GM21825 (cell line): ENCODE data around the gene IGIP.

Source experiments
- ATAC-seq: cut with Tn5 transposase; IDR thresholded peaks from one replicate; pipeline ENCODE4 v1.9.1; 2021; ENCODE audit warnings: mild to moderate bottlenecking, moderate library complexity; ENCODE audit not compliant: unreplicated experiment

The IGIP gene

DNA sequence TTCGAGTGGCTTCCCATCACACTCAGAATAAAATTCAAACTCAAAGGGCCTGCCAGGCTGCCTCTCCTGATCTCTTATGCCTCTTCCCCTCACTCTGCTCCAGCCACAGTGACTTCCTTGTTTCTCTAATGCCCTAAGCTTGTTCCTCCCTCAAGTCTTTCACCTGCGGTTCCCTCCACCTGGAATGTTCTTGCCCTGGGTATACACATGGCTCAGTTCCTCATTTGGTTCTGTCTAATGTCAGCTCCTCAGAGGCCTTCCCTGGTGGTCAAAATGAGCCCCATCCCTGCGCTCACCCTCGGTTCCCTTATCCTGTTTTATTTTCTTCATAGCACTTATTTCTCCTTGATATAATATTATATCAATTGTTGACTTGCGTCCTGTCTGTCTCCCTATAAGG lies 36.5 kb downstream of the IGIP start:
- no peak for ATAC-seq

DNA sequence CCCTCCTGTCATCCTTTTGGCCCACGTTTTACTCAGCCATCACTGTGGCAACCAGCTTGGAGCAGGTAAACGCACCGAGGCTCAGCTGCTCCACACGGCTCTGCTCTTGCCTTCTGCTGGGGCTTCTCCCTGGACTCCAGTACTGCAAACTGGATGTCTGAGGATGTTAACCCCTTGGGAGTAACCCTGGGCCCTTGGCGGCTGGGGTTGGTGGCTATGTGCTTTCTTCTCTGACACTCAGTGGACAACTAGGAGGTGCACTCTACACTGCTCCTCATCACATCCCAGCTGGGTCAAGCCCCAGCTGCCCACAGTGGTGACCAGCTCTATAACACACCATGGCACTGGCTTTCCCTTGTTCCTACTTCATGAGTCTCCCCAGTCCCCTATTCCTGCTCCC lies 37.0 kb downstream of the IGIP start:
- ATAC-seq, result no peak

DNA sequence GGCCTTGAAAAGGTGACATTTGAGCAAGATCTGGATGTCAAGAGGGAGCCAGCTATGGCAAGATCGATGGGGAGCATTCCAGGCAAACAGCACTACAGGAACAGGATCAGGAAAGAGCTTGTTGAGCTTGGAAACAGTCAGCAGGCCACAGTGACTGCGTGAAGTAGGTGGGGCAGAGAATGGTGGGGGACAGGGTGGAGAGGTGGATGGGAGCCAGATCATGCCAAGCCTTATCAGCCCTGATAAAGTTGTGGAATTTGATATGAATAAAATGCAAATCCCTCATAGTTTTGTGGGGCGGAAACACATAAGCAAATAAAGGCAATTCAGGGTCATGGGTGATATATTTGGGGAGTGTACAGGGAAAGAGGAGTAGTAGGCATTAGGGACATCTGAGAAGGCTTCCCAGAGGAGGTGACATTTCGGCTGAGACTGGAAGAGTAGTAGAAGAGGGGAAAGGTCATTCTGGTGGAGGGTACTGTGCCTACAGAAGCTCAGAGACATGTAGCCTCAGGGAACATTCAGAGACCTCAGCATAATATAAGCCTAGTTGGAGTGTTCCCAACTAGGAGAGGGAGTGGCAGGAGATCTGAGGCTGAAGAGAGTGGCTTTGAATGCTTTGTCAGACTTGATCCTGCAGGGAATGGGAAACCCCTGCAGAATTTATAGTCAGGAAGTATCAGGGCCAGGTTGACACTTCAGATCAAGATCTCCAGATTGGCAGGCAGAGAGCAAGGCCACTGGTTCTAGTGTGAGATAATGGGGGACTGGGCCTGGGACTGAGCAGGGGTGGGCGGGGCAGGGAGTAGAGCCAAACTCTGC lies 39.6 kb downstream of the IGIP start:
- no peak for ATAC-seq

DNA sequence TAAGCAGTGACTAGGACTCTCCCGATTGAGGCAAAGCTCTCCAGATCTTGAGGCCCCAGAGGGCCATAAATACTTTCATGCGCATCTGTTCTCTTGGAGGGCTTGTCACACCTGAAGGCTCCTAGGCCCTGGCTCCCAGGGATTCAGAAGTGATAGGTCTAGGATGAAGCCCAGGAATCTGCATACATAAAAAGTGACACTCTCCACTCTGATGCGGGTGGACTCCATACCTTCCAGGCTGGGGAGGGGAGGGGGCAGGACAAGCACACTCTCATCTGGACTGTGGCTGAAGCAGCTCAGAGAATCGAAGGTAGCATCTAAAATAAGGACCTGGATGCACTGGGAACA lies 40.2 kb downstream of the IGIP start:
- no peak for ATAC-seq

DNA sequence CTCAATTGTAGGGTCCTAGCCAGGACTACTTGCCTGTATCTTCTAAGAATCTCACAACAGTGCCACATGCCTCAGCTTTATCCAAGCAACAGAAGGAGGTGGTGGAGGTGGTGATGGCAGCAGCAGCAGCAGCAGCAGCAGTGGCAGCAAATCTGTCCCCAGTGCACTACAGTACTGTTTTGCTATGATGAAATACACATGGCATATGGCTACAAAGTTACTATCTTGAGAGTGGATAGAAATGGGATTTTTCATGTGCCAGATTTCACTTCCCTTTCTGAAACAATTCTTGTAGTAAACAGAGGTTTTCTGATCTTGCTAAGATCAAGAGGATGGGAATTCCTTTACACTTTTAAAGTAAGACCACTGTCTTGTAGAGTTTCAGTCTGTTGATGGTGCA lies 41.2 kb downstream of the IGIP start:
- ATAC-seq, result no peak

DNA sequence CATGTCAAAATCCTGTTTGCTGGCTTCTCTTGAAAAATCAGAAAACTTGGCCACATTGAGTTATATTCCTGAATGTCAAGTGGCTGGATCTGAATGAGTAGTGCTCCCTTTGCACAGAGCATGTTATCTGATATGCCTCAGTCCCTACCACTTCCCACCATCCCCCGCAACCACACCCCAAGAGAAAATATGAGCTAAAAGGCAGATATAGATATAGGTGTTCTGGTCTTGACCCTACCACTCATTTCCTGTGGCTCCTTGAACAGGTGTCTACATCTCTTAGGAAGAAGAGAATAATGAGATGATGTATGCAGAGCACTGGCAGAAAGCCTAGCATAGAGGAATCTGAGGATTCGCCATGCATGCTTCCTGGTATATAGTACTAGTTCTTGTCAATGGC lies 42.6 kb downstream of the IGIP start:
- no peak for ATAC-seq

DNA sequence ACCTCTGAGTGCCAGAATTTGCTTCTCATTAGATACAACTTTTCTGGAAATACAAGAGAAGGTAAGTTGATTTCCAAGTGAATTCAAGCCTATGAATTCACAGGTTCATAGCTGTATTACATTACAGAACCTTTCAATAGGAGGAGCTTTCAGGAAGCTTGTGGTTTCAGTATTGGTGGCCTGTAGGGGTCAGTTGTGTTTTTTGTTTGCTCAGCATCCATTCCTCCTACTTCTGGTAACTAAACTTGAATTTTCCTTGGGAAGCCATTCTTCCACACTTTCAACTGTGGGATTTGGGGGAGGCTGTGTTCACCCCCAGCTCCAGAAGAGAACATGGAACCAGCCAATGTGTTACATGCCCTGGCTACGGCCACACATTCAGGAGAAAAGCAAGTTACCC lies 43.7 kb downstream of the IGIP start:
- no peak for ATAC-seq

DNA sequence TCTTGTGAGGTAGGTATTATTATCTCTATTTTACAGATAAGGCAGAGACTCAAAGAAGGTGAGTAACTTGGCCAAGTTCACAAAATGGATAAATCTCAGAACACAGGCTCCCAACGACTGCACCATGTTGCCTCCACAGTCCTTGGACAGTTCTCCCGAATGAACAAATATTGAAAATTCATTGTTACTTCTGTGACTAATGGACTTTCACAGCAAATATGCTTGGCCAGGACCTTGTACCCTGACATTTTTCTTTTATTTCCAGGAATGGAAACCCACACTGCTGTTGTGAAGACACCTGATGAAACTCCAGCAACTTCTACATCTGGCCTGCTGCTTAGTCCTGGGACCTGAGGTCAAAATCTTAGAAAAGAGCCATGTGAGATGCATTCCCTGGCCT lies 46.7 kb downstream of the IGIP start:
- ATAC-seq, result no peak

DNA sequence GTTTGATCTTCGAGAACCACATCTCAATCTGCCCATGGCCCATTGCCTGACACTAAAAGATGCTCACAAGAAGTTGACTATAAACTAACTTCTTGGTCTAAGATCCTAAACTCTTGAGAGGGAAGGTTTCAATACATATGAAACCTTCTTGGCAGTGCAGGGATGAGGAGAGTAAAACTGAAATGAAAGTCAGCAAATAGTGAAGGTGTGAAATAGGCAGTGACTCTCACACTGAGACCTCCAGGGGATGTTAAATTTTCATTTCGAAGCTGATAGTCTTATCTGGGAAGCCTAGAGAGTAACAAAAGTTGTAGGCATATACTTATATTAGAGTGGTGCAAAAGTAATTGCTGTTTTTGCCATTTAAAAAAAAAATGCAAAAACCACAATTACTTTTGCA lies 48.3 kb downstream of the IGIP start:
- no peak for ATAC-seq

DNA sequence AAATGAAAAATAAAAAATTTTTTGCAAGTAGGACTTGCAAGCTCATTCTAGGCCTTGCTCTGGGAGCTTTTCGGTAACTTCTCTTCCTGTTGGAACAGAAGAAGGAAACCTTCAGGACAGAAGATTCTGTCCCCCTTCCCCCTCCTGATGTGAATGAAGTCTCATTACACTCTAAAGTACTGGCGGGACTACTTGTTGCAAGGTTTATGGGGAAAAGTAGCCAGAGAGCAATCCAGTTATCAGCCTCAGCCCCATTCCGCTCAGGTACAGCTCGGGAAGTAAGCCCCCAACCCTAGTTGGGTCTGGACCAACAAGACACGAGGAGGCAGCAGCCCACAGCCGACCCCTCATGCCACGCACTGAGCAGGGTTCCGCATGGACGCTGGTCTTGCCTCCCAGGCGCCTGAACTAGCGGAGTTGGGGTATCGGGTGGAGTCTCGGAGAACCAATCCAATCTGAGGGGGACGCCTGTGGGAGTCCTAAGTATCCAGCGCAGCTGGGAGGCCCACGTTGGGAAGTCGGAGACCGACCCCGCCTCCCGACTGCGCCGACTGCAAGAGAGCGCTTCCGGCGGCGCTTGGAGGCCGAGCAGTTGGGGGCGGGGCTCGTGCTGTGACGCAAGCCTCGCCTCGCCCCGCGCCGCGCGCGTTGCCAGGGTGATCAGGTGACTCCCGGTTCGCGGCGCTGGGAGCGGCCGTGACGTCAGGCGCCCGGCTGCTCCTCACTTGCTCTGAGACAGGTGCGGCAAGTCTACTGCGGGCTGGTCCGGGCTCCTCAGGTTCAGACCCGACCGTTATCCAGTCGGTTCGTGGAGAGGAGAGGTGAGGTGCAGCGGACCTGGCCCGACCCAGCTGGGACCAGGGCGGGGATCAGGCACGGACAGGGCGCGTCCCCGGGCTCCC lies 49.0 kb downstream of the IGIP start, which contains the start of gene CYSTM1:
TSS of gene CYSTM1 (plus strand) at position 724 of the 902 bp plus-strand sequence. CDS start 19,278 bp downstream, outside the sequence.
- ATAC-seq, result peak; percentile 90

DNA sequence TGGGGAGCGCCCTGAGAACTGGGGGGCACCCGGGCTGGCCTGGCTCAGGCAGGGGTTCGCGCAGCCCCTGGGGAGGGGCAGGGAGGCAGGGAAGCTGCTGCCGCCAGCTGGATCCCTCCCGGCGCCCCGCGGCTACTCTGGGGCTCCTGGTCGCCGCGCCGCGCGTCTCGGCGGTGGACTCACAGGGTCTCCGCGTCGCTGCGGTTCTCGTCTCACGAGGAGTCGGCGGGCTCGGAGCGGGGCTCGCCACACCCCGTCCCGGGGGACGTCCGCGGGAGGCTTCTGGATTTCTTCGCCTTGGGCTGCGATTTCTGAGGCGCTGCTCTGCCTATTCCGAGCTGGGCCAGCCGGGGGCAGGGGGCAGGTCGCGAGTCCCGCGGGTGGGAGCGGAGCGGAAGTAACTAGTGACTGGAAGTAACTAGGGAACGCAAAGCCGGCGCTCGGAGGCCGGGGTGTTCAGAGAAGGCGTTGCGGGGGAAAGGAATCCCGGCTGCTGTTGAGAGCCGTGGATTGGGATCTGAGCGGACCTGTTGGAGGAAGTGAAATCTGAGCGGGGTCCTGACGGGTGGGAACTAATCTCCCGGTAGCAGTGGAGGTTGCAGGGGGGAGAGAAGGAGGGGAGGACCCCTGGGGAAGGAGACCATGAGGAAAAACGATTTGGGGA lies 49.8 kb downstream of the IGIP start:
- ATAC-seq, result peak; percentile 46

DNA sequence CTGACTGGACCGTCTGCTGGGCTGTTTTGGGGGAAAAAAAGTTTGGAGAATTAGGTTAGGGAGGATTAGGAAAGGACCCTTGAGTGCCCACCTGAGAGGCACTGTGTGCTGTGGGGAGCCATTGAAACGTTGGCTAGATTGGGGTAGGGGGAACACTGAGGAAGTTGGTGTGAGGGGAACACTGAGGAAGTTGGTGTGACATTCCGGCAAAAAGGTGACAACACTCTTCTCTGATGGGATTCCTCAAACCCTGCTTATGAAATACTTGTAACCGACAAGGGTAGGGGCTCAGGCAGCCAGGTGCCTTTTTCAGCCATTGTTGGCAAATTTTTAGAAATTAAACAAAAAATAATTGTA lies 50.3 kb downstream of the IGIP start:
- no peak for ATAC-seq

DNA sequence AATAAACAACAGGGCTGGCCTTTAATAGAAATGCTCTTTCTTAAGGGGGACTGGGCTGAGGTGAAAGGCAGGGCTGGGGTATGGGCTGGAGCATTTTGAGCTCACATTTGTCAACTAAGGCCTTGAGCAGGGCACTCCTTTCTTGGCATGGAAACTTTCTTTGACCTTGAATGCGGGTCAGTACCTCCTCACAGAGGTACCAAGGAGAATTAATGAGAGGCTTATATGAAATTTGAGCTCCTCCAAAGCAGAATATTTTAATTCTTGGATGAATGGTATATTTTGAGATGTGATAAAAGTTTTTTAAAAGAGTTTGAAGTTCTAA lies 52.3 kb downstream of the IGIP start:
- ATAC-seq, result no peak

DNA sequence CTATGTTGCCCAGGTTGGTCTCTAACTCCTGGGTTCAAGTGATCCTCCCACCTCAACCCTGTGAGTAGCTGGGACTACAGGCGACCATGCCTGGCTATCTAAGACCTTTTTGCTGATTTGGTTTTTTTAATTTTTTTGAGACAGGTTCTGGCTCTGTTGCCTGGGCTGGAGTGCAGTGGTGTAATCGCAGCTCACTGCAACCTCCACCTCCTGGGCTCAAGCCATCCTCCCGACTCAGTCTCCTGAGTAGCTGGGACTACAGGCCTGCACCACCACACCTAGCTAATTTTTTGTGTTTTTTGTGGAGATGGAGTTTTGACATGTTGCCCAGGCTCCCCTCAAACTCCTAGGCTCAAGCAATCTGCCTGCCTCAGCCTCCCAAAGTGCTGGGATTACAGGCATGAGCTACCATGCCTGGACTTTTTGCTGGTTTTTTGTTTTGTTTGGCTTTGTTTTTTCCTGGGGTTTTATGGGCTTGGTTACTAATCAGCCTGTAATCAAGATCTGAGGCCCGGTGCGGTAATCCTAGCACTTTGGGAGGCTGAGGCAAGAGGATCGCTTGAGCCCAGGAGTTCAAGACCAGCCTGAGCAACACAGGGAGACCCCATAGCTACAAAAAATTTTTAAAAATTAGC lies 52.9 kb downstream of the IGIP start:
- no peak for ATAC-seq
